SU-DHL-6 (cell line): ENCODE measurements around the gene GYPC.

Experiments used
- H2AFZ ChIP-seq: fragments of 200-600 bp; sonication (generic); 2 replicates; pipeline ENCODE4 v1.6.1; 2014; ENCODE audit warnings: low read depth, mild to moderate bottlenecking, moderate library complexity, mixed read lengths, antibody characterized with exemption, low read length; ENCODE audit not compliant: severe bottlenecking
- H3F3A ChIP-seq: fragments of 200-600 bp; shearing (Covaris generic); 2 replicates; pipeline ENCODE4 v1.6.0; 2016; ENCODE audit warnings: antibody characterized with exemption, mild to moderate bottlenecking; ENCODE audit not compliant: insufficient read depth
- H3K27ac ChIP-seq: fragments of 200-600 bp; sonication (generic); 2 replicates; pipeline ENCODE4 v1.5.1; 2016; ENCODE audit warnings: low read depth, mild to moderate bottlenecking, low read length, moderate library complexity, mixed read lengths
- H3K27me3 ChIP-seq: fragments of 200-600 bp; sonication (generic), shearing (Covaris generic); 2 replicates; pipeline ENCODE4 v1.6.0; 2014; ENCODE audit warnings: mild to moderate bottlenecking, low read length
- H3K36me3 ChIP-seq: fragments of 200-600 bp; sonication (generic); 2 replicates; pipeline ENCODE4 v1.6.1; 2014; ENCODE audit warnings: mild to moderate bottlenecking, low read length, mixed read lengths
- H3K4me2 ChIP-seq: fragments of 300-600, 200-600 bp; shearing (Covaris generic), sonication (generic); 2 replicates; pipeline ENCODE4 v1.6.0; 2014; ENCODE audit warnings: low read length, low read depth, mild to moderate bottlenecking; ENCODE audit not compliant: poor library complexity, severe bottlenecking
- H3K4me3 ChIP-seq: fragments of 200-600 bp; sonication (generic); 2 replicates; pipeline ENCODE4 v1.5.1; 2014; ENCODE audit warnings: antibody characterized with exemption, low read length, mild to moderate bottlenecking, mixed read lengths; ENCODE audit not compliant: insufficient read depth, poor library complexity, severe bottlenecking
- H3K79me2 ChIP-seq: fragments of 200-600 bp; sonication (generic); 2 replicates; pipeline ENCODE4 v1.6.1; 2014; ENCODE audit warnings: mild to moderate bottlenecking, low read length, moderate library complexity; ENCODE audit not compliant: insufficient read depth
- H3K9ac ChIP-seq: fragments of 200-600 bp; sonication (generic); 2 replicates; pipeline ENCODE4 v1.7.0; 2014; ENCODE audit warnings: mild to moderate bottlenecking, low read length
- H3K9me2 ChIP-seq: fragments of 200-600 bp; sonication (generic); replicated peaks from 2 replicates; pipeline ENCODE4 v1.6.1; 2014; ENCODE audit warnings: low read length; ENCODE audit not compliant: insufficient read depth
- H3K9me3 ChIP-seq: fragments of 200-600 bp; sonication (generic); 2 replicates; pipeline ENCODE4 v1.6.1; 2014; ENCODE audit warnings: low read length, mixed read lengths; ENCODE audit not compliant: insufficient read depth
- H4K20me1 ChIP-seq: fragments of 200-600 bp; sonication (generic); 2 replicates; pipeline ENCODE4 v1.6.1; 2014; ENCODE audit warnings: low read depth, mild to moderate bottlenecking, antibody characterized with exemption, low read length, moderate library complexity, mixed read lengths
- CTCF ChIP-seq: fragments of 200-600 bp; sonication (generic); IDR thresholded peaks from one replicate; pipeline ENCODE4 v1.5.1; 2017; ENCODE audit warnings: antibody characterized with exemption, mild to moderate bottlenecking, low read length, moderate library complexity; ENCODE audit not compliant: insufficient read depth, poor library complexity, severe bottlenecking
- EZH2phosphoT487 ChIP-seq: fragments of 200-600 bp; sonication (generic), shearing (Covaris generic); conservative IDR thresholded peaks from 2 replicates; pipeline ENCODE4 v1.6.1; 2018; ENCODE audit warnings: mild to moderate bottlenecking, antibody characterized with exemption, low read length, moderate library complexity, mixed read lengths

GYPC gene

GRCh38 chr2:126620302-126620701, 35.7 kb upstream of the GYPC start:
- no peaks in the 10 kb centered on the region for H3K9me3 ChIP-seq
- no peaks in the 10 kb centered on the region for H3K79me2 ChIP-seq
- H2AFZ ChIP-seq, result no peak overlapping the region
- no peak overlapping the region for H3K27ac ChIP-seq
- no peaks in the 10 kb centered on the region for H3K27me3 ChIP-seq
- no peak overlapping the region for H3K9ac ChIP-seq
- no peaks in the 10 kb centered on the region for H3K9me2 ChIP-seq
- no peak overlapping the region for H3K4me2 ChIP-seq
- H4K20me1 ChIP-seq, result no peaks in the 10 kb centered on the region
- H3F3A ChIP-seq, result no peaks in the 10 kb centered on the region
- H3K36me3 ChIP-seq, result no peaks in the 10 kb centered on the region
- no peak overlapping the region for H3K4me3 ChIP-seq
- TF ChIP-seq CTCF (no peak), EZH2phosphoT487 (no peak)

GRCh38 chr2:126623000-126623399, 33.0 kb upstream of the GYPC start:
- H2AFZ ChIP-seq, result no peak overlapping the region

GRCh38 chr2:126627643-126628042, 28.3 kb upstream of the GYPC start:
- no peak overlapping the region for H3K4me2 ChIP-seq
- no peak for TF ChIP-seq EZH2phosphoT487
- no peak for TF ChIP-seq CTCF
- H3K27me3 ChIP-seq, result no peaks in the 10 kb centered on the region
- no peaks in the 10 kb centered on the region for H3K36me3 ChIP-seq
- H2AFZ ChIP-seq, result no peak overlapping the region
- H3K79me2 ChIP-seq, result no peaks in the 10 kb centered on the region
- no peak overlapping the region for H3K27ac ChIP-seq
- H3K9ac ChIP-seq, result no peak overlapping the region
- no peaks in the 10 kb centered on the region for H3F3A ChIP-seq
- H3K9me2 ChIP-seq, result no peaks in the 10 kb centered on the region
- no peaks in the 10 kb centered on the region for H3K9me3 ChIP-seq
- H3K4me3 ChIP-seq, result no peak overlapping the region
- H4K20me1 ChIP-seq, result no peaks in the 10 kb centered on the region

More at GRCh38 chr2:126623000-126623399, 33.0 kb upstream of the GYPC start:
- H3F3A ChIP-seq, result no peaks in the 10 kb centered on the region
- no peaks in the 10 kb centered on the region for H3K9me2 ChIP-seq
- H3K4me2 ChIP-seq, result no peak overlapping the region
- no peaks in the 10 kb centered on the region for H3K9me3 ChIP-seq
- H3K27ac ChIP-seq, result no peak overlapping the region
- TF ChIP-seq EZH2phosphoT487, result no peak
- no peak for TF ChIP-seq CTCF
- H3K79me2 ChIP-seq, result no peaks in the 10 kb centered on the region
- no peaks in the 10 kb centered on the region for H4K20me1 ChIP-seq
- no peaks in the 10 kb centered on the region for H3K36me3 ChIP-seq
- H3K9ac ChIP-seq, result no peak overlapping the region
- H3K27me3 ChIP-seq, result no peaks in the 10 kb centered on the region
- H3K4me3 ChIP-seq, result no peak overlapping the region
